Central memory CD8-positive, alpha-beta T cell (primary cell): ENCODE data around the gene TRMT1.

Experiments used
- ATAC-seq: fragments of 150-1000 bp; cut with Tn5 transposase; replicated peaks from 2 replicates; pipeline ENCODE4 v1.10.0; 2022; ENCODE audit warnings: mild to moderate bottlenecking, moderate FRiP score, moderate number of reproducible peaks; ENCODE audit not compliant: poor library complexity, severe bottlenecking; ENCODE audit errors: extremely low read depth
- DNase-seq, 2 donors: peaks; one replicate each; pipeline ENCODE4 v3.0.0; 2021; ENCODE audit warnings: low spot score in 2 of 2
- H3K27ac Mint-ChIP-seq: one replicate; pipeline ENCODE4 v1.8.0; 2022; ENCODE audit warnings: low read depth, mild to moderate bottlenecking, moderate library complexity, mixed read lengths
- H3K27me3 Mint-ChIP-seq: one replicate; pipeline ENCODE4 v1.8.0; 2022; ENCODE audit warnings: mixed read lengths
- H3K36me3 Mint-ChIP-seq: one replicate; pipeline ENCODE4 v1.8.0; 2022; ENCODE audit warnings: mild to moderate bottlenecking, moderate library complexity, mixed read lengths; ENCODE audit not compliant: insufficient read depth
- H3K4me1 Mint-ChIP-seq: one replicate; pipeline ENCODE4 v1.8.0; 2022; ENCODE audit warnings: mixed read lengths
- H3K4me3 Mint-ChIP-seq: one replicate; pipeline ENCODE4 v1.8.0; 2022; ENCODE audit warnings: mild to moderate bottlenecking, moderate library complexity, mixed read lengths
- H3K9me3 Mint-ChIP-seq: one replicate; pipeline ENCODE4 v1.8.0; 2022; ENCODE audit warnings: mixed read lengths

The TRMT1 gene

GRCh38 chr19:13093407-13094105 lies 23.0 kb downstream of the TRMT1 start:
- Mint-ChIP-seq H3K36me3 (peaks cover 6% of the 10 kb centered on the region), H3K9me3 (no peaks in the 10 kb centered on the region), H3K27me3 (peaks cover 18% of the 10 kb centered on the region), H3K4me1 (peaks cover 15% of the 10 kb centered on the region), H3K27ac (no peak overlapping the region), H3K4me3 (no peak overlapping the region)
- peak; percentile 77 for ATAC-seq
- peak; percentile 70 to 74 for DNase-seq

- Mint-ChIP-seq H3K4me1 (peaks cover 7% of the 10 kb centered on the region), H3K9me3 (no peaks in the 10 kb centered on the region), H3K4me3 (no peak overlapping the region), H3K27me3 (peaks cover 11% of the 10 kb centered on the region), H3K27ac (no peak overlapping the region), H3K36me3 (peaks cover 4% of the 10 kb centered on the region)
- no peak for ATAC-seq
- DNase-seq, result no peak
Measured at GRCh38 chr19:13092606-13093235, 23.8 kb downstream of the TRMT1 start.

- H3K4me3 Mint-ChIP-seq, result no peak overlapping the region
- peaks cover 11% of the 10 kb centered on the region for H3K27me3 Mint-ChIP-seq
- DNase-seq (no peak), ATAC-seq (no peak)
- H3K9me3 Mint-ChIP-seq, result no peaks in the 10 kb centered on the region
- no peak overlapping the region for H3K27ac Mint-ChIP-seq
- peaks cover 2% of the 10 kb centered on the region for H3K36me3 Mint-ChIP-seq
- H3K4me1 Mint-ChIP-seq, result peaks cover 7% of the 10 kb centered on the region
Measured at GRCh38 chr19:13092158-13092543, 24.4 kb downstream of the TRMT1 start.

GRCh38 chr19:13091400-13092157 lies 25.0 kb downstream of the TRMT1 start:
- no peaks in the 10 kb centered on the region for H3K36me3 Mint-ChIP-seq
- no peak for ATAC-seq
- peaks cover 7% of the 10 kb centered on the region for H3K4me1 Mint-ChIP-seq
- H3K27ac Mint-ChIP-seq, result no peak overlapping the region
- H3K9me3 Mint-ChIP-seq, result no peaks in the 10 kb centered on the region
- no peak for DNase-seq
- peaks cover 11% of the 10 kb centered on the region for H3K27me3 Mint-ChIP-seq
- no peak overlapping the region for H3K4me3 Mint-ChIP-seq

- Mint-ChIP-seq H3K9me3 (no peaks in the 10 kb centered on the region), H3K36me3 (no peaks in the 10 kb centered on the region), H3K27ac (no peak overlapping the region), H3K27me3 (peaks cover 2% of the 10 kb centered on the region), H3K4me1 (no peaks in the 10 kb centered on the region), H3K4me3 (no peak overlapping the region)
- ATAC-seq, result no peak
- DNase-seq, result no peak
Measured at GRCh38 chr19:13090511-13091231, 25.9 kb downstream of the TRMT1 start.

GRCh38 chr19:13089857-13090507 lies 26.6 kb downstream of the TRMT1 start:
- H3K27ac Mint-ChIP-seq, result no peak overlapping the region

GRCh38 chr19:13089139-13089856 lies 27.2 kb downstream of the TRMT1 start:
- no peaks in the 10 kb centered on the region for H3K4me1 Mint-ChIP-seq
- no peak overlapping the region for H3K27ac Mint-ChIP-seq
- no peak for DNase-seq
- H3K9me3 Mint-ChIP-seq, result no peaks in the 10 kb centered on the region
- H3K4me3 Mint-ChIP-seq, result no peak overlapping the region
- ATAC-seq, result peak; percentile 49
- H3K27me3 Mint-ChIP-seq, result no peaks in the 10 kb centered on the region
- no peaks in the 10 kb centered on the region for H3K36me3 Mint-ChIP-seq

More at GRCh38 chr19:13089857-13090507, 26.6 kb downstream of the TRMT1 start:
- H3K27me3 Mint-ChIP-seq, result no peaks in the 10 kb centered on the region
- no peaks in the 10 kb centered on the region for H3K36me3 Mint-ChIP-seq
- ATAC-seq, result no peak
- no peak for DNase-seq
- H3K4me1 Mint-ChIP-seq, result no peaks in the 10 kb centered on the region
- H3K9me3 Mint-ChIP-seq, result no peaks in the 10 kb centered on the region
- no peak overlapping the region for H3K4me3 Mint-ChIP-seq

- DNase-seq (no peak), ATAC-seq (no peak)
- no peak overlapping the region for H3K27ac Mint-ChIP-seq
- H3K36me3 Mint-ChIP-seq, result no peaks in the 10 kb centered on the region
- no peaks in the 10 kb centered on the region for H3K9me3 Mint-ChIP-seq
- no peak overlapping the region for H3K4me3 Mint-ChIP-seq
- no peaks in the 10 kb centered on the region for H3K4me1 Mint-ChIP-seq
- H3K27me3 Mint-ChIP-seq, result no peaks in the 10 kb centered on the region
Measured at GRCh38 chr19:13087795-13088537, 28.6 kb downstream of the TRMT1 start.

- no peaks in the 10 kb centered on the region for H3K36me3 Mint-ChIP-seq
- H3K27ac Mint-ChIP-seq, result no peak overlapping the region
- no peak overlapping the region for H3K4me3 Mint-ChIP-seq
- no peaks in the 10 kb centered on the region for H3K4me1 Mint-ChIP-seq
- ATAC-seq (no peak), DNase-seq (no peak)
- no peaks in the 10 kb centered on the region for H3K9me3 Mint-ChIP-seq
- H3K27me3 Mint-ChIP-seq, result no peaks in the 10 kb centered on the region
Measured at GRCh38 chr19:13087295-13087694, 29.2 kb downstream of the TRMT1 start.

- no peak for DNase-seq
- no peak overlapping the region for H3K27ac Mint-ChIP-seq
- no peaks in the 10 kb centered on the region for H3K36me3 Mint-ChIP-seq
- H3K27me3 Mint-ChIP-seq, result no peaks in the 10 kb centered on the region
- no peak for ATAC-seq
- H3K4me3 Mint-ChIP-seq, result no peak overlapping the region
- no peaks in the 10 kb centered on the region for H3K9me3 Mint-ChIP-seq
- H3K4me1 Mint-ChIP-seq, result no peaks in the 10 kb centered on the region
Measured at GRCh38 chr19:13086341-13086740, 30.2 kb downstream of the TRMT1 start.

GRCh38 chr19:13085666-13086065 lies 30.9 kb downstream of the TRMT1 start:
- Mint-ChIP-seq H3K36me3 (no peaks in the 10 kb centered on the region), H3K4me3 (no peak overlapping the region), H3K4me1 (no peaks in the 10 kb centered on the region), H3K27ac (no peak overlapping the region), H3K9me3 (no peaks in the 10 kb centered on the region), H3K27me3 (no peaks in the 10 kb centered on the region)
- ATAC-seq (no peak), DNase-seq (no peak)
